ENCODE measurements around the gene SIGLEC6. TPM values are rescaled to one million over a fixed set of nuclear protein-coding genes. Genes with fewer than 3 reads are reported as not detected.
"Not testable (repeated sequence)": the region's sequence is repeated elsewhere in the genome, so short reads cannot be mapped to it uniquely, and the experiment has no call there.

SIGLEC6 gene
- total RNA-seq, 1 donor from 2014 or later: not detected

DNA sequence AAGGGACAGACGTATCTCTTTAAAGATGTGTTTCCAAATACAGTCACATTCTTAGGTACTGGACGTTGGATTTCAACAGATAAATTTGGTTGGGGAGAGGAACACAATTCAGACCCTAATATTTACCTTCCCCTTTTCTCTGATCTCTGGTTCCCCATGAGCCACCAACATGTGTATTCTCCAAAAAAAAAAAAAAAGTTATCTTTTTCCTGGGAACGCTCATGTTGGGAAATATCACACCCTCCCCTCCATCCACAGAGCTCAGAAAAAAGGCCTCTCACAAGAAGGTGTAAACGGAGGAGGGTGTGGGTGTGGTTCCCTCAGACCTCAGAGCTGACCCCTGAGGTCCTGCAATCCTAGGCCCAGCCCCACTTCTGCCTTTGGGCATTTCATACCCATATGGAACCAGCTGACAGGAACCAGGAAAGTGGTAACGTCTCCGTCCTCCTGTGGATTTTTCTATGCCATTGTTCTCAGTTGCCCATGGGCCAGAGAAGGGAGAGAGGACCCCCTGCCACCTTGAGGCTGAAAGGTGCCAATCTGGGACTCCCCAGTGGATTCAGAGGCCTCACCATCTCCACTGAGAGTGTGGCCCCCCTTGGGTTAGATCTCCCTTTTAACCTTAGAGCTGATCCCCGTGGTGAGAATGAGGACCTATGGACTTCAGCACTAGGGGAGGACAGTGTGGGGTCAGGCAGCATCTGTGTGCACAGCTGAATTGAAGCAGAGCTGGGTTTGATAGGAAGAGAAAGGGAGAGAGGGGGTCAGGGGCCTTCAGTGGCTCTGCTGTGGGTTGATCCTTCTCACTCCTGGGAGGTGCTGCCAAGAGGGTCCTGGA, 21.4 kb downstream of the SIGLEC6 start:
- no peak for DNase-seq (ENCODE audit: low read depth)

DNA sequence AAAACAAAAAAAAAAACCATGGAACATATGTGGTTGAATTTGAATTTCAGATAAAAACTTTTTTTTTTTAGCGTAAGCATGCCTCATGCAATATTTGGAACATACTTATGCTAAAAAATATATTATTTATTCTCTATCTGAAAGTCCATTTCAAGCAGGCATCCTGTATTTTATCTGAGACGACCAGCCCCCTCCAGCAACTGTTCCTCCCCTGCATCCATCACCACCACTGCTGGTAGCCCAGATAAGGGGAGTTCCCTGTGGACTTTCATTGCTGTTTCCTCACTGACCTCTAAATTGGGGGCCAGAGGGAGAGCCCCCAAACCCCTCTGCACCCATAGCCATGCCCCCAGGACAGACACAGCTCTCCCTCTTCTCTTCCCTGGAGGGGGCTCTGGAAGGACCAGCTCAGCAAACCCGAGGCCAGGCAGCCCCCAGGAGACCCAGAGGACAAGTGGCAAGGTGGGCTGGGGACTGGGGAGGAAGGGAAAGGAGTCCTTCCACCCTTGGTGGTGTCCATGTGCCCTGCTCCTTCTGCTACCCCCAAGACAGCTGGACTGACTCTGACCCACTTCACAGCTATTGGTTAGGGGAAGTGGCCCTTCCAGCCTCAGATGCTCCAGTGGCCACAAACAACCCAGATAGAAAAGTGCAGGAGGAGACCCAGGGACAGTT, 23.3 kb downstream of the SIGLEC6 start:
- DNase-seq (ENCODE audit: low read depth): no peak

GRCh38 chr19:51507640-51508058, 23.8 kb downstream of the SIGLEC6 start:
- DNase-seq (ENCODE audit: low read depth): no peak

DNA sequence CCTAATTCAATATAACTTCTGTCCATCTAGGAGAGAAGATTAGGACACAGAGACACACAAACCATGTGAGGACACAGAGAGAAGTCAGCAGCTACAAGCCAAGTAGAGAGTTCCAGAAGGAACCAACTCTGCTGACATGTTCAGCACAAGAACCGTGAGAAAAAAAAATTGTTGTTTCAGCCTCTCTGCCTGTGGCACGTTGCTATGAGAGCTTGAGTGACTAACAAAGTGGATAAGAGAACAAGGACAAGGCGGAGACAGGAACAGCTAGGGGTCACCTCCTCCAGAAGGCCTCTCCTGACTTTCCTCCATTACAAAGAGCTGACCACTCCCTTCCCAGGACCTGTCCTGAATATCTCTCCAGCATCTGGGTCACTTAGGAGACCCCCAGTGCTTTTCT, 24.3 kb downstream of the SIGLEC6 start:
- no peak for DNase-seq (ENCODE audit: low read depth)

GRCh38 chr19:51505904-51506303, 25.6 kb downstream of the SIGLEC6 start:
- DNase-seq (ENCODE audit: low read depth): no peak

DNA sequence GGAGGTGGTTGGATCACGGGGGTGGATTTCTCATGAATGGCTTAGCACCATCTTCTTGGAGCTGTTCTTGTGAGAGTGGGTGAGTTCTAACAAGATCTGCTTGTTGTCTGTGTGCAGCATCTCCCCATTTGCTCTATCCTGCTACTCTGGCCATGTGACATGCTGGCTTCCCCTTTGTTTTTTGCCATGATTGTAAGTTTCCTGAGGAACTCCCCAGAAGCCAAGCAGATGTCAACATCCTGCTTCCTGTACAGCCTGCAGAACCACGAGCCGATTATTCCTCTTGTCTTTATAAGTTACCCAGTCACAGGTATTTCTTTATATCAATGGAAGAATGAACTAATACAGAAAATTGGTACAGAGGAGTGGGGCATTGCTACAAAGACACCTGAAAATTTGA, 27.6 kb downstream of the SIGLEC6 start:
- DNase-seq (ENCODE audit: low read depth): no peak

DNA sequence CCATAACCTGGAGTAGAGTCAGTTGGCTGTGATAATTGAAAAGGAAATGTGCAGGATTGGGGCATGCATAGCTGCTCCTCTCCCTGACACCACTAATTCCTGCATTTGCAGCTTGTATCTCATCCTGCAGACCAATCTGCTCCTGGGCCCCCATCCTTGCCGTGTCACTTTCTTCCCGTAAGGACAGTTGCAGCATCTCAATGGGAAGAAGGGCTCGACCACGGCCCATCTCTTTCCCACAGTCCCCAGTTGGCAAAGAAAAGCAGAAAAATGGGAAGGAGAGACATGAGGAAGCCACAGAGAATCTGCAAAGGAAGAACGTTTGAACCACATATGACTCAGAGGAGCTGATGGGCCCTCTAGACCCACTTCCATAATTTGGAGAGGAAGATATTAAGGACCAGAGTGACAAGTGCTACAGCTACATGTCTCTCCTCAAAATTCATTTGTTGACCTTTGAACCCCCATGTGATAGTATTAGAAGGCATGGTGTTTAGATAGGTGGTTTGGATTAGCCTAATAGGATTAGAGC, 28.1 kb downstream of the SIGLEC6 start:
- DNase-seq (ENCODE audit: low read depth): no peak

DNA sequence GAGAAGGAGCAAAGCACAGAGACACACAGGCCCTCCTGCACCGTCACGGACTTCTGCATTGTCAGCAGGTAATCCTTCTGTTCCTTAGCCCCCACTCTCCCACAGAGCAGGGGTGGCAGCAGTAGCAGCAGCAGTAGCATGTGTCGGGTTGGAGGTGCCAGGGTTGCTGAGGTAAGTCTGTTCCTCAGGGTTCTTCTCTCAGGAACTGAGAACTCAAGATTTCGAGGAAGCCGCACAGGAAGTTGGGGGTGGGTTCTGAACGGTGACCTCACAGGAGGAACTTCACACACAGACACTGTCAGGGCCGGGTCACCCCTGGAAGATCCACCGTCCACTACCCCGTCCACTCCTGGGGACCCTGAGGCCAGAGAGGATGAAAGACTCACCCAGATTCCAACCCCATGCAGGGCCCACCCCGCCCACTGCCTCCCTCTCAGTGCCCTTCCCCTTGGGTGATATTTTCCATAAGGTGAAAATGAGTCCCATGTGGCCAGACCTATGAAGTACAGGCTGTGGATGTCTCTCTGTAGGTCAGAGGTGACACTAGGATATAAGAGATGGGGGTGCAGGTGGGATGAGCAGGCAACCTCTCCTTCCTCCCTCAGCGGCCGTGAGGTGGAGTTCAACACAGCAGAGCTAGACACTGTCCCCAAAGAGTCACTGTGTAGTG, 29.7 kb downstream of the SIGLEC6 start, which contains the start of gene SIGLEC12:
Gene SIGLEC12, minus strand, starts transcription at position 207 of the 670 bp plus-strand sequence. Its CDS starts 67 bp downstream, at position 140.
- no peak for DNase-seq (ENCODE audit: low read depth)

GRCh38 chr19:51500931-51501330, 30.5 kb downstream of the SIGLEC6 start:
- DNase-seq (ENCODE audit: low read depth): not testable (repeated sequence)

DNA sequence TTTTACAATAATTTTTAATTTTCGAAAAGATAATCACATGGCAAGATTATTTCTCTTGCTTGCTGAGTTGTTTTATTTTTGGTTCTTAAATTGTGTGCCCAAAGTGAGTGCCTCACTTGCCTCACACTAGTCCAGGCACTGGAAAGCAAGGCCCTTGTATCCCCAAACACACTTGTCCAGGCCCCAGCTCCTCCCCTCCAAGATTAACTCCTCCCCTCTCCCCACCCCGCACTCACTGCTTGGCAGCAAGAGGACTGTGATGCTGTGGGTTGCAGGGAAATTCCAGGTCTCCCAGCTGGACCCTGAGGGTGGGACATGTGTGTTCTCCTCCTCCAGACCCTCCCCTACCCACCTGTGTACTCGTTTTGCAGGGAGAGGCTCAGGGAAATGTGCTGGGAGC, 33.8 kb downstream of the SIGLEC6 start:
- no peak for DNase-seq (ENCODE audit: low read depth)

GRCh38 chr19:51493776-51494175, 37.7 kb downstream of the SIGLEC6 start:
- no peak for DNase-seq (ENCODE audit: low read depth)

GRCh38 chr19:51491586-51491985, 39.9 kb downstream of the SIGLEC6 start:
- DNase-seq (ENCODE audit: low read depth): no peak

- no peak for DNase-seq (ENCODE audit: low read depth)
Measured at GRCh38 chr19:51490676-51491075, 40.8 kb downstream of the SIGLEC6 start.

GRCh38 chr19:51489113-51489512, 42.4 kb downstream of the SIGLEC6 start:
- DNase-seq (ENCODE audit: low read depth): no peak

- DNase-seq (ENCODE audit: low read depth): no peak
Measured at GRCh38 chr19:51488491-51488890, 43.0 kb downstream of the SIGLEC6 start.

GRCh38 chr19:51485960-51486660, 45.4 kb downstream of the SIGLEC6 start:
- no peak for DNase-seq (ENCODE audit: low read depth)

GRCh38 chr19:51480590-51480989, 50.9 kb downstream of the SIGLEC6 start:
- peak; percentile 56 for DNase-seq (ENCODE audit: low read depth)

- no peak for DNase-seq (ENCODE audit: low read depth)
Measured at GRCh38 chr19:51479531-51480331, 51.7 kb downstream of the SIGLEC6 start.

DNA sequence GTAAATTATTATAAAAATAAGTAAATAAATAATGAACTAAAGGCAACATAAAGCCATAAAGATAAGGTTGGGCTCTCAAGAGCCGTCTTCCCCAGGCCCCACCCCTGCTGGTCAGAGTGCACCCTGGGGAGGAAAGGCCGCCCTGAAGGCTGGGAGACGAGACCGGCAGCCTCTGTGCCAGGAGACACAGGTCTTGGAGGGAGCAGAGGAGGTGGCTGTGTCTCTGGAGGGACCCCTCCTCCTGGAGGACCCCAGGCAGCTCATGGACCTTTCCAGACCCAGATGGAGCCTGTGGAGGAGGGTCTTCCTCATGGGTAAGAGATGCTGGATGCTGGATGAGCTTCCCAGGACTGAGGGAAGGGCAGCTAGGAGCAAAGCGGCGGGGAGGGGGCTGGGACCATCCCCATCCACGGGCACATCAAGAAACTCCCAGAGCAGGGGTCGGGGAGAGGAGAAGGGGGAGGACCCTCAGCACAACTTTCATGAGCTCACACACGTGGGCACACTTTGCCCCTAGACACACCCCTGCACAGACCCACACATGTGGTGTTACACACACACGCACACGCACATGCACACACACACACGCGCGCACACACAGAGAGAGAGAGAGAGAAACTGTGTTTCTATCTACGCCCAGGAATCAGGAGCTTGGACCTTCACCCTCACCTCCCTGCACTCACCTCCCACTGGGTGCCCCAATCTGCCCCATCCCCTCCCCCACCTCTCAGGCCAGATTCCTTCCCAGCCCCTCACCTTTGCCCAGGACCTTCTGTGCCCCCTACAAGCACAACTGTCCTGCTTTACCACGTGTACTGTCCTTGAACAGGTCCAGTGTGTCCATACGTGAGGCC, 52.9 kb downstream of the SIGLEC6 start, which contains the start of gene CEACAM18:
Gene CEACAM18, plus strand, starts transcription at position 159 of the 854 bp plus-strand sequence.
- no peak for DNase-seq (ENCODE audit: low read depth)
